Adrenal gland (tissue), 12 donors: ENCODE results near the gene JUND. TPM values are rescaled to one million over a fixed set of nuclear protein-coding genes. Genes with fewer than 3 reads are reported as not detected.
A peak's percentile ranks its signal among the peaks of the same experiment; 100 is the strongest.

Source experiments
- DNase-seq, 7 donors: peaks; one replicate each; pipeline ENCODE4 v3.0.0-alpha.2; 2019 to 2020
- H3K27ac ChIP-seq, 5 donors: fragments of 200-600 bp; sonication (generic) in 4 of 5; 1 replicate in 3 of 5; 2 replicates in 2 of 5; pipeline versions ENCODE4 v1.5.1 to v1.8.0; 2016 to 2020; ENCODE audit warnings: mild to moderate bottlenecking in 1 of 5
- H3K27me3 ChIP-seq: fragments of 200-600 bp; 2 replicates; pipeline ENCODE4 v1.8.0; 2021
- H3K36me3 ChIP-seq, 2 donors: fragments of 200-600 bp; replicated peaks in 1 of 2; 1 replicate in 1 of 2; 2 replicates in 1 of 2; pipeline versions ENCODE4 v1.5.1 to v1.8.0; 2018 to 2022
- H3K4me1 ChIP-seq, 2 donors: fragments of 200-600 bp; replicated peaks in 1 of 2; 1 replicate in 1 of 2; 2 replicates in 1 of 2; pipeline versions ENCODE4 v1.5.1 to v1.8.0; 2018 to 2021
- H3K4me3 ChIP-seq, 4 donors: fragments of 200-600 bp; sonication (generic) in 3 of 4; one replicate each; pipeline ENCODE4 v1.5.1; 2016 to 2018
- H3K9me3 ChIP-seq, 3 donors: fragments of 200-600 bp; sonication (generic) in 1 of 3; replicated peaks in 1 of 3; 1 replicate in 2 of 3; 2 replicates in 1 of 3; pipeline versions ENCODE4 v1.5.1 to v1.8.0; 2016 to 2021
- POLR2A ChIP-seq, 2 donors: fragments of 450-650 bp; IDR thresholded peaks; one replicate each; pipeline ENCODE4 v1.6.1; 2017; ENCODE audit warnings: antibody characterized with exemption in 2 of 2, mild to moderate bottlenecking in 2 of 2, moderate library complexity in 1 of 2
- WGBS, 4 donors: extraction: QIAGEN DNeasy Blood & Tissue Kit in 2 of 4; methylation state at CpG; one replicate each; pipeline versions ENCODE4 v1.1.5 to v1.1.7; 2013 to 2017; 5-methylcytosine and 5-hydroxymethylcytosine counted together
- intact Hi-C, 2 donors: fragments of 100-400 bp; cut with DNase I; formaldehyde crosslinking; loops; one replicate each; pipeline versions ENCODE4 v1.14.1 to v1.15.0; 2022 to 2023
- polyA plus RNA-seq, 3 donors: library from polyadenylated mRNA; stranded (reverse); fragments of 200-250 nt in 2 of 3; fragments of 350-450 nt in 1 of 3; fragmentation: Illumina TruSeq in 1 of 3; extraction: RNeasy Lipid Tissue Mini Kit (QIAGEN cat#74804) in 1 of 3; gene quantifications; one replicate each; pipeline ENCODE4 v1.2.3, GENCODE V29; 2013 to 2014
- total RNA-seq, 9 donors: library from RNA; depleted of rRNA in 4 of 9; stranded (reverse); fragments of >200 nt in 4 of 9; fragments of 120-200 nt in 1 of 9; fragmentation: NEBNext Ultra II Directional in 1 of 9; extraction: Animal tissue kit (Norgen Biotek cat#: 25700) in 1 of 9; gene quantifications; one replicate each; pipeline versions ENCODE4 v1.1.0 to v1.2.4, GENCODE V29; 2013 to 2023
- TF ChIP-seq, protein P1 (sequence below), 6 experiments: fragments of 450-650 bp in 4 of 6; fragments of 200-600 bp in 2 of 6; sonication (generic) in 1 of 6; IDR thresholded peaks; 1 replicate in 5 of 6; 2 replicates in 1 of 6; pipeline versions ENCODE4 v1.5.1 to v1.8.0; 2016 to 2021; ENCODE audit warnings: antibody characterized with exemption in 6 of 6, mild to moderate bottlenecking in 2 of 6, moderate library complexity in 1 of 6
- donor health status: healthy with polysubstance abuse.
- donor health status: Bipolar disorder and iron deficiency.
- donor health status: DM: yes; HTN: yes; CAD: no.
- donor health status: DM: no; HTN: no; CAD: no.
- donor health status: DM: no; HTN: no; CAD: no.
- donor health status: DM: yes; HTN: yes; CAD: no.

JUND gene
- total and polyA plus RNA-seq, 12 donors = 35.9 to 533 (median 242) TPM

DNA sequence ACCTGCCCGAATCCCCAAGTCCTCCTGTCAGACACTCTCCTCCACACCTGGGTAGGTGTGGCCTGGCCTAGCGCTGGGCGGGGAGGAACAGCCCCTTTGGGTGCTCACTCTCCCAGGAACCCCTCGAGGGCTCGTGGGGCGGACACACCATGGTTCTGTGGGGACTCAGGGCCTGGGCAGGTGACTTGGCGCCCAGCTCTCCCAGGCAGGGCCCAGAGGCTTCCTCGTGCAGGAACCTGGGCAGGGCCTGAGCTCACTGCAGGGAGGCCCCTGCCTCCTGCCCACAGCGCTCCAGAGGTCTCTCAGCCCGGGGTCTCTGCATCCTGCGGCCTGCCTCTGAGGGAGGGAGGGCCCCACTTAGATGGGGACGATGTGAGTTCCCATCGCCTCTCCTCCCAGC, 29.5 kb upstream of the JUND start:
- no peak for DNase-seq
- peak overlapping the region in 1 of 5 donors; percentile 17 for H3K27ac ChIP-seq
- no peak overlapping the region for H3K4me3 ChIP-seq
- WGBS, 4 donors = 90 to 97% (median 92%) methylated on average over 7 to 13 of the region's 13 CpGs
- peaks cover 10 to 18% of the 10 kb centered on the region in 2 donors for H3K4me1 ChIP-seq
- no peaks in the 10 kb centered on the region for H3K9me3 ChIP-seq
- no peaks in the 10 kb centered on the region for H3K27me3 ChIP-seq
- intact Hi-C loops = no loop called here
- H3K36me3 ChIP-seq = peaks cover 0 to 27% of the 10 kb centered on the region in 2 donors
- no peak for TF ChIP-seq POLR2A (IDR thresholded peaks at IDR 0.05)
- TF ChIP-seq, protein P1, sequence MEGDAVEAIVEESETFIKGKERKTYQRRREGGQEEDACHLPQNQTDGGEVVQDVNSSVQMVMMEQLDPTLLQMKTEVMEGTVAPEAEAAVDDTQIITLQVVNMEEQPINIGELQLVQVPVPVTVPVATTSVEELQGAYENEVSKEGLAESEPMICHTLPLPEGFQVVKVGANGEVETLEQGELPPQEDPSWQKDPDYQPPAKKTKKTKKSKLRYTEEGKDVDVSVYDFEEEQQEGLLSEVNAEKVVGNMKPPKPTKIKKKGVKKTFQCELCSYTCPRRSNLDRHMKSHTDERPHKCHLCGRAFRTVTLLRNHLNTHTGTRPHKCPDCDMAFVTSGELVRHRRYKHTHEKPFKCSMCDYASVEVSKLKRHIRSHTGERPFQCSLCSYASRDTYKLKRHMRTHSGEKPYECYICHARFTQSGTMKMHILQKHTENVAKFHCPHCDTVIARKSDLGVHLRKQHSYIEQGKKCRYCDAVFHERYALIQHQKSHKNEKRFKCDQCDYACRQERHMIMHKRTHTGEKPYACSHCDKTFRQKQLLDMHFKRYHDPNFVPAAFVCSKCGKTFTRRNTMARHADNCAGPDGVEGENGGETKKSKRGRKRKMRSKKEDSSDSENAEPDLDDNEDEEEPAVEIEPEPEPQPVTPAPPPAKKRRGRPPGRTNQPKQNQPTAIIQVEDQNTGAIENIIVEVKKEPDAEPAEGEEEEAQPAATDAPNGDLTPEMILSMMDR (IDR thresholded peaks at IDR 0.05) = no peak

DNA sequence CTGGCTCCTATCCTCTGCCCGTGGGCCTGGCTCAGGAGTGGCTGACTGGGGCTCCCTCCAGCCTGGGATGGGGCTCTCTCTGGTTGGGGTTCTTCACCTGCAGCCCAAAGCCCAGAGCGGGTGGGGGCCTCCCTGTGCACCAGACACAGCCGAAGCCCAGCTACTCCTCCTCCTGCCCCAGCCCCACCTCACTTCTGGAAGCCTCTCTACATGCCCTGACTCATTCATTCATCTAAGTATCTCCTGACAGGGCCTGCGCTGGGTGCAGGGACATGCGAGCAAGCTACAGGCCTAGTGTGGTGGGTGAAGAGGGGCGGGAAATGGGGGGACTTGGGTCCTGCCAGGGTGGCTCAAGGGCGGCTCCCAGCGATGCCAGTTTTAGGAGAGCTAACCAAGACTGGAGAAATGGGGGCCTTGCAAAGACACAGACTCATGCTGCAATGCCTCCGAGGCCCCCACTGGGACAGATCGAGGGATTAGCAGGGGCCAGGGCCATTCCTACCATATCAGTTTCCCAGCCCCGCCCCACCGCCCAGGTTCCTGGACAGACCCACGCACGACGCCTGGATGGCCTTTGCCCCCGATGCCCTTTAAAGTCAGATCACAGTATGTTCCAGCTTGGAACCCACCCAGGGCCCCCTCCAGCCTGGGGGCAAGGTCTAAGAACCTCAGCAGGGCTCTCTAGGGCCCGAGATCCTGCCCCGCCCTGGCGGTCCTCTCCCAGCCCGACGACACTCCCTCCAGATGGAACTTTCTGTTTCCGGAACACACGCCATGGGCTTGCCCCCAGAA, 28.9 kb upstream of the JUND start:
- intact Hi-C loops = no loop called here
- Histone ChIP-seq H3K4me1 (peaks cover 16 to 24% of the 10 kb centered on the region in 2 donors), H3K4me3 (no peak overlapping the region), H3K36me3 (peaks cover 0 to 27% of the 10 kb centered on the region in 2 donors), H3K27ac (peak overlapping the region in 2 of 5 donors; percentile 17 to 99), H3K9me3 (no peaks in the 10 kb centered on the region), H3K27me3 (no peaks in the 10 kb centered on the region)
- peak in 1 of 7 donors; percentile 50 for DNase-seq
- 85 to 89% (median 88%) methylated on average over 10 to 23 of the region's 23 CpGs for WGBS, 4 donors
- TF ChIP-seq, protein P1 (IDR thresholded peaks at IDR 0.05) = no peak
- no peak for TF ChIP-seq POLR2A (IDR thresholded peaks at IDR 0.05)

DNA sequence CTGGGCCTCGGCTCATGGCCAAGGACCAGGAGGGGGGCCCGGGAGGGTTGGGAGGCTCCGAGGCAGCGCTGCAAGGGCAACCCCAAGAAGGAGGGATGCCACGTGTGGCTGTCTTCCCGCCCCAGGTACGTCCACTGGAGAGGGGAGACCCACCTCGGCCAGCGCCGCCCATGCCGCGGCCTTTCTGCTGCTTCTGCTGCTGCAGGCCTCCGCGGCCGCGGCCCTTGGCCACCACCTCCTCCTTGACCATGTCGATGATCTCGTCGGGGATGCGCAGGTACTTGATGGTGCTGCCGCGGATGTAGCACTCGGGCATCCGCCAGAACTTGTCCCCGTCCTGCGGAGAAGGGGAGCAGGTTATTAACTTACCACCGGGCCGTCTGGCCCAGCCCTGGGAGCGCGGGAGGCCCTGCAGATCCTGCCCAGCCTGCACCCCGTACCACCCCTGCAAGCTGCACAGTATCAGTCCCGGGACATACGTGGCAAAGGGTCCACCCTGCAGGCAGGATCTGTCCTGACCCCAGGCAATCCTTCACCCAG, 28.2 kb upstream of the JUND start:
- no peaks in the 10 kb centered on the region for H3K9me3 ChIP-seq
- H3K27me3 ChIP-seq = no peaks in the 10 kb centered on the region
- no peak overlapping the region for H3K4me3 ChIP-seq
- DNase-seq = no peak
- TF ChIP-seq, protein P1 (IDR thresholded peaks at IDR 0.05) = no peak
- TF ChIP-seq POLR2A (IDR thresholded peaks at IDR 0.05) = no peak
- intact Hi-C loops = no loop called here
- peaks cover 0 to 27% of the 10 kb centered on the region in 2 donors for H3K36me3 ChIP-seq
- H3K27ac ChIP-seq = peak overlapping the region in 2 of 5 donors; percentile 90 to 99
- WGBS, 4 donors = 82 to 92% (median 91%) methylated on average over 11 to 33 of the region's 33 CpGs
- H3K4me1 ChIP-seq = peaks cover 23 to 31% of the 10 kb centered on the region in 2 donors

DNA sequence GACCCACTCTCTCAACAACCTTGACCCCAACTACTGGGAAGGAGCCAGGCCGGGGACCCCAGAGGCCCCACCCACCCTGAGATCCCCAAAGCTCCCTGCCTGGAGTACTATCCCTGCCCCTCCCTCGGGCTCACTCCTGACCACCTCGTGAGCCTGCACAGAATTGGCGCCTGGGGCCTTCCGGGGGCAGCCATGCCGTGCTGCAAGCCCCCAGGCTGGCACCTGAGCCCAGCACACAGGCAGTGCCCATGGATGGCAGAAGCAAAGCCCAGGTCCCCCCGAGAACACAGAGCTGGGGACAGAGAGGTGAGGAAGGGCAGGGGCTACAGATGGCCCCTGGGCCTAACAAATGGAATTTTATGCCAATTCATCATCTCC, 27.5 kb upstream of the JUND start:
- Histone ChIP-seq H3K4me1 (peaks cover 29 to 35% of the 10 kb centered on the region in 2 donors), H3K27me3 (no peaks in the 10 kb centered on the region), H3K36me3 (peaks cover 0 to 27% of the 10 kb centered on the region in 2 donors), H3K4me3 (no peak overlapping the region), H3K27ac (peak overlapping the region in 3 of 5 donors; percentile 51 to 99 (median 90)), H3K9me3 (no peaks in the 10 kb centered on the region)
- no peak for DNase-seq
- 76 to 79% methylated on average over 7 of the region's 7 CpGs; no CpG with 5 or more reads in 2 of the 4 donors for WGBS, 4 donors
- intact Hi-C loops = no loop called here
- TF ChIP-seq, protein P1 (IDR thresholded peaks at IDR 0.05) = no peak
- TF ChIP-seq POLR2A (IDR thresholded peaks at IDR 0.05) = no peak
